Keratinocyte (primary cell): ENCODE measurements around the gene TRPT1.

Source experiments
- EZH2 ChIP-seq: IDR thresholded peaks from one replicate; pipeline ENCODE4 v1.6.1; 2012; ENCODE audit warnings: inconsistent platforms, mild to moderate bottlenecking, low read length, moderate library complexity
- TF ChIP-seq, protein P1 (sequence below), 3 experiments: IDR thresholded peaks in 1 of 3; conservative IDR thresholded peaks in 1 of 3; optimal IDR thresholded peaks in 1 of 3; 2 replicates in 2 of 3; 3 replicates in 1 of 3; pipeline versions ENCODE3 to v1.5.1; 2011; ENCODE audit warnings: low read length in 3 of 3, mild to moderate bottlenecking in 3 of 3, moderate library complexity in 2 of 3, control low read depth in 1 of 3, inconsistent platforms in 1 of 3; ENCODE audit not compliant: insufficient read depth in 2 of 3; ENCODE audit errors: extremely low read depth in 1 of 3

DNA sequence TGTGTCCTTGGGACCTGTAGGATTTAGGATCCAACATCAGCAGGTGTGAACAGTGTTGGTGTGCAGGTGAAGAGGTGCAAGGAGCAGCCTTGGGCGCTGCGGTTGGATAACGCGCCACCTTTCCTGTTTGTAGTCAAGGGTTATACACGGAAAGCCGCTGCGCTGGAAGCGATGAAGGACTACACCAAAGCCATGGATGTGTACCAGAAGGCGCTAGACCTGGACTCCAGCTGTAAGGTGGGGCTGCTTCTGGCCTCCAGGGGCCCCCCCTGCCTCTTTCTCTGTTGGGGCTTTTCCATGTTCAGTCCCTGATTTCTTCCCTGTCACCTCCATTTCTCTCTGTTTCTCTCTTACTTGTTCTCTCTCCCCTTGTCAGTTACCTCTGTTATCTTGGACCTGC is 23.0 kb downstream of the TRPT1 start:
- TF ChIP-seq EZH2, result no peak
- TF ChIP-seq, protein P1, sequence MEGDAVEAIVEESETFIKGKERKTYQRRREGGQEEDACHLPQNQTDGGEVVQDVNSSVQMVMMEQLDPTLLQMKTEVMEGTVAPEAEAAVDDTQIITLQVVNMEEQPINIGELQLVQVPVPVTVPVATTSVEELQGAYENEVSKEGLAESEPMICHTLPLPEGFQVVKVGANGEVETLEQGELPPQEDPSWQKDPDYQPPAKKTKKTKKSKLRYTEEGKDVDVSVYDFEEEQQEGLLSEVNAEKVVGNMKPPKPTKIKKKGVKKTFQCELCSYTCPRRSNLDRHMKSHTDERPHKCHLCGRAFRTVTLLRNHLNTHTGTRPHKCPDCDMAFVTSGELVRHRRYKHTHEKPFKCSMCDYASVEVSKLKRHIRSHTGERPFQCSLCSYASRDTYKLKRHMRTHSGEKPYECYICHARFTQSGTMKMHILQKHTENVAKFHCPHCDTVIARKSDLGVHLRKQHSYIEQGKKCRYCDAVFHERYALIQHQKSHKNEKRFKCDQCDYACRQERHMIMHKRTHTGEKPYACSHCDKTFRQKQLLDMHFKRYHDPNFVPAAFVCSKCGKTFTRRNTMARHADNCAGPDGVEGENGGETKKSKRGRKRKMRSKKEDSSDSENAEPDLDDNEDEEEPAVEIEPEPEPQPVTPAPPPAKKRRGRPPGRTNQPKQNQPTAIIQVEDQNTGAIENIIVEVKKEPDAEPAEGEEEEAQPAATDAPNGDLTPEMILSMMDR (optimal IDR thresholded peaks at IDR 0.05 in 1 of 3, IDR thresholded peaks at IDR 0.05 in 1 of 3, conservative IDR thresholded peaks at IDR 0.05 in 1 of 3; ENCODE audit: extremely low read depth in 1 of 3, insufficient read depth in 2 of 3, low read length in 3 of 3), result no peak
